Activated CD4-positive, CD25-positive, alpha-beta regulatory T cell treated with anti-CD3 and anti-CD28 coated beads, Interleukin-2, amount 50 U/mL, for 16 hours (primary cell): ENCODE results near the gene TOGARAM1.

Experiments used
- DNase-seq: peaks from one replicate; pipeline ENCODE4 v3.0.0-alpha.2; 2020; ENCODE audit warnings: low read depth, low spot score

TOGARAM1 gene

DNA sequence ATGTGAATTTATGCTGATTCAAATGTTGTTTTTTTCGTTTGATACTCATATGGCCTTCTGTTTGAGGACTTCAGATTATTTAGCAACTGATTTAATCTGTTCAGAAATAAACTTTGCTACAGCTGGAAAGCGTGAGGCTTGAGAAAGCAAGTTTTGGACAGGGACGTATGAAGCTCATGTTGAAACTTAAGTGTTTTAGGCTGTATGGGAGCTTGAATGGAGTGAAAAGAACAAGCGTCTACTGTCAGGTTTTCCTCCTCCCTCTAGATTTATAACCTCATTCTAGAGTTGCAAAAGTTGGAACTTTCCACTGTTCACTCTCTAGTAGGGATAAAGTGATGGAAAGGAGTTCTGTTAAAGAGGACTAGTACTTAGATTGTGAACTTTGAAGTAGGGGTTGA, 123.0 kb downstream of the TOGARAM1 start:
- no peak for DNase-seq

DNA sequence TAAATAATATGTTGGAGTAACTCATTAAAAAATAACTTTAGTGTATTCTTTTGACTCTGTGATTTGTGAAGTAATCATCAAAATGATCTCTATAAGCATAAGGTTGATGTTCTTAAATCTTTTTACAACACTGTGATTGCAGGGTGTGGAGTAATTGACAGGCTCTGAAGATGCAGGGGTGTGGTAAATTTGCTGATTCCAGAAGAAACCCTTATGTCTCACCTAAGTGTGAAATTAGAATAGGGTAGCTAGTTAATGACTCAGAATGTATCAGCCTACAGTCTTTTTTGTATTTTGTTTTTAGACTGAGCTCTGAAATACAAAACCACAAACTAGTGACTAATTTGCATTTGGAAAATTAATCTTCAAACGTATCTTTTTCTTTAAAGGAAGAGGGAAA, 127.8 kb downstream of the TOGARAM1 start:
- DNase-seq, result no peak

DNA sequence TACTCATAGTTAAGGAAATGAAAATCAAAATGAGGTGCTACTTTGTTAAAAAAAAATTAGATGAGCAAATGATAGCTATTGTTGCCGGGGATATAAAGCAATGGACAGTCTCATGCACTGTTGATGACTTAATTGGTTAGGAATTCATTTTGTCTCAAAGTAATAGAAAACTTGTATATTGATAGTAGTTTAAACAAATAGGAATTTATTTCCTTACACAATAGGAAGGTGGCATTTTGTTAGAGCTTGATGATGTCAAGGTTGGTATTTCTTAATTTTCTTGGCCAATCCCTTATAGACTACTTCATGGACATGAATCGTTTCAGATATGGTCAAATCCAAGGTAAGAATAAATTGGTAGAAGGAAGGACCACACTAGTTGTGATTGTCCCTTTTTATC, 129.7 kb downstream of the TOGARAM1 start:
- no peak for DNase-seq

DNA sequence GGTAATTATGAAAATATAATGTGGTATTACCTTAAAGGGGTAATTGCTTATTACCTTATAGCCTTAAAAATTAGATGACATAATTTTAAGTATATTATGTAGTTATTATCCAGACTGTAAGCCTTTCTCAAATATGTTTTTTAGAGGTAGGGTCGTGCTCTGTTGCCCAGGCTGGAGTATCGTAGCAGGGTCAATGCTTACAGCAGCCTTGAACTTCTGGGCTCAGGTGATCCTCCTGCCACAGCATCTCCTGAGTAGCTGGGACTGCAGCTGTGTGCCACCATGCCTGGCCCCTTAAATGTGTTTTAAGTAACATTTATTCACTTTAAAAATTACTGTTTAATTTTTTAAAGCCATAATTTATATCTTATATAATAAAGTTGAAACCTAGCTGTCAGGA, 132.3 kb downstream of the TOGARAM1 start:
- DNase-seq, result no peak

DNA sequence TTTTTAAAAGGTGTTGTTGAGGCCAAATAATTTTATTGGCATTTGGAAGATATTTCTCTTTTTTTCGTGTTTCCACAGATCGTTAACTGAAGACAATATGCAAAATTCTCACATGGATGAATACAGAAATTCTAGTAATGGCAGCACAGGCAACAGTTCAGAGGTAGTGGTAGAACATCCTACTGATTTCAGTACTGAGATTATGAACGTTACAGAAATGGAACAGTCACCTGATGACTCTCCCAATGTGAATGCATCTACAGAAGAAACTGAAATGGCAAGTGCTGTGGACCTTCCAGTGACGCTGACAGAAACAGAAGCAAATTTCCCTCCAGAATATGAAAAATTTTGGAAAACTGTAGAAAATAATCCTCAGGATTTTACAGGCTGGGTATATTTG, 133.2 kb downstream of the TOGARAM1 start:
- DNase-seq, result no peak

DNA sequence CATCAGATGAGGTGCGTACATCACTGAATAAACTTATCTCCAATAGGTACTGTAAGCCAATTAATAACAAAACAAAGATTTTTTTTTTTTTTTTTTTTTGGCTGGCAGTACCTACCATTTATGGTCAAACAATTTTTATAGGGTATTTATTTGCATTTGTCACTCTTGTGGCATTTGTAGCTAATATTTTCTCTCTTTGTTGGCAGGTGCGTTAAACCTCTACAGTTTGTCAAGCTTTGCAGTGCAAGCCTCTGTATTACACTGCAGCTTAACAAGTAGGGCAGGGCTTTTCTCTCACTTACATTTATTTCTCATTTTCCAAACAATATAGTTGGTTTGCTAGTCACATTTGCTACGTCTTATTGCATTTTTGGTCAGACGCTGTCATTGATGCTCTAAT, 134.2 kb downstream of the TOGARAM1 start:
- no peak for DNase-seq

DNA sequence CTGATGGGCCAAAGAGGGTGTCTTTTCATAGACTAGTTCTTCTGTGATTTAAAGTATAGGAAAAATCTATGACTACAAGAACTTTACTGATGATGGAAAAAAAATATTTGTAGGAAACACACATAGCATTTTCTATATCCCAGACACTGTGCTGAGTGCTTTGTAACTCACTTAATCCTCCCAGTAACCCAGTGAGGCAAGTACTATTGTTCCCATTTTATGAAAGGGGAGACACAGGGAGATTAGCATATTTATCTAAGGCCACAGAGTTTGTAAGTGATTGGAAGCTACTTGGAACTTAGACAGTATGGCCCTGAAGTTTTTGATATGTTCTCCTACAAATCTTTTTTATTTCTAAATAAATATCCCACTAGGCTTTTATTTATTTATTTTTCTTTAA, 141.8 kb downstream of the TOGARAM1 start:
- DNase-seq, result no peak

DNA sequence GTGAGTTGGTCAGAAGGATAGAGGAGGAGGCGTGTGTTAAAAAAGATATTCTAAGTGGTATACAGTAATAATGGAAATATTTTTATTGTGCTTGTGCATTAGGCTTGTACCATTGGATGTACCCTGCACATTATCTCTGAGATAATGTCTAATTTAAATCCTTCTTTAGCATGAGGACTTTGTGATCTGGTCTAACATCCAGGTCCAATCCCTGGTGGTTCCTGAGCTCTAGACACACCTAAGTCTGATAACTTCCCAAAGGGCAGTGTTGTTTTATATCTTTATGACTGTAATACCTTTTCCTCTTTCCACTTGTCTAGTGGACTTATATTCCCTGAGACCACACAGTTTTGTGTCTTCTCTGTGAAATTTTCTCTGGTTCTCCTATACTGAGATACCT, 142.6 kb downstream of the TOGARAM1 start:
- no peak for DNase-seq

DNA sequence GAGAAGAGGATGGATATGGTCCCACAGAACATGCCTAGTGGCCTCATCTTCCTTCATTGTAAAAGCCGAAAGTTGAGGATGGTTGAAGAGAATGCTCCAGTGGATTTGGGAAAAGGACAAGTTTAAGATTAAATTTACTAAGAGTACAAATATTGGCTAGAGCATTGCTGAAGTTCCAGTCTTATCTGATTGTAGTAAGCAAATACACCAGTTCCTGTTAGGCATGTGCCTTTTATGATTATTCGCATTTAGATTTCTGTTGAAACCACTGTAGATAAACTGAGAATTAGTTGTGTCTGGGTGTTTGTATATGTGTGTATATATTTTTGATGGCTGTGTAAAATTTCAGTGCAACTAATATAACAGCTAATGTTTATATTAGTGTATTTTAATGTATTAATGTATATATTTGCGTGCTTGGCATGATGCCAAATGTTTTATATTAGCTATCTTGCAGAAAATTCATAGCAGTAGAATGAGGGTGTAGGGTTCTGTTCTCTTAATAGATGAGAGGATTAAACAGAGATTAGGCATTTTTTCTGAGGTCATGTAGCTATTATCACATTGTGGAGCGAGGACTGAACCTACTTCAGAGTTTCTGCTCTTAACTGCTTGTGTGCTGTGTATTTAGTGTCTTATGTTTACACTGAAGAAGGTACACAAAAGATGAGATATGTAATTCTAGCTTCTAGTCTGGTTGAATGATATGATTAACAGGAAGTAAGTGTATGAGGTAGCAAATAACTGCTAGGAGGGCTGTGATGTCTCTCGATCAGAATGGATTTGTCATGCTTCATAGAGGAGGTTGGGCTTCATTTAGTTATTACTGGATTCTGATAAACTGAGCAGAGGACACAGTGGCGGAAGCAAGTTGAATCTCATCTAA, 151.1 kb downstream of the TOGARAM1 start:
- DNase-seq, result no peak

DNA sequence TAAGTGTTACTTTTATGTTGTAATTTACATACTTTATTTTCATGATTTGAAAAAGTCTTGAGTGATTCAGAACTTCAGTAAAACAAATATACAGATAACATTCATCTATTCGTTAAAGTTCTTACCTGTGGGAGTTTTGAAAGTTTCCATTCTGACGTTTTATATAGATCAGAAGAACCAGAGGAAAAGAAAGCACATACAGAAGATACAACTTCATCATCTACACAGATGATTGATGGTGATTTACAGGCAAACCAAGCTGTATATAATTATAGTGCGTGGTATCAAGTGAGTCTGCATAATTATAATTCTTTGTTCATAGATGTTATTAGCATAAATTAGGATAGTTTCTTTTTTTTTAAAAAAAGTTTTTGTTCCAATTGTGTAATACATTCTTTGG, 152.3 kb downstream of the TOGARAM1 start:
- DNase-seq, result no peak

DNA sequence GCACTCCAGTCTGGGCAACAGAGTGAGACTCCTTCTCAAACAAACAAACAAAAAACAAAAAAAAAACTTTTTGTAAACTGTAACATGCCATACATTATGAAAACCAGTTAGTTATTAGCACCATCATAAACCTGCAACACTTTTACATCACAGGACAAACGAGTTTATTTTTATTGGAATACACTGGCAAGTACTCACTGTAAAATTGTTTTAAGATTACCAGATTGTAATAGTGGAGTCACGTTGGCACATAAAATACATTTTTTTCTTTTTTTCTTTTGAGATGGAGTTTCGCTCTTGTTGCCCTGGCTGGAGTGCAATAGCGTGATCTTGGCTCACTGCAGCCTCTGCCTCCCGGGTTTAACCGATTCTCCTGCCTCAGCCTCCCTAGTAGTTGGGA, 156.6 kb downstream of the TOGARAM1 start:
- no peak for DNase-seq

DNA sequence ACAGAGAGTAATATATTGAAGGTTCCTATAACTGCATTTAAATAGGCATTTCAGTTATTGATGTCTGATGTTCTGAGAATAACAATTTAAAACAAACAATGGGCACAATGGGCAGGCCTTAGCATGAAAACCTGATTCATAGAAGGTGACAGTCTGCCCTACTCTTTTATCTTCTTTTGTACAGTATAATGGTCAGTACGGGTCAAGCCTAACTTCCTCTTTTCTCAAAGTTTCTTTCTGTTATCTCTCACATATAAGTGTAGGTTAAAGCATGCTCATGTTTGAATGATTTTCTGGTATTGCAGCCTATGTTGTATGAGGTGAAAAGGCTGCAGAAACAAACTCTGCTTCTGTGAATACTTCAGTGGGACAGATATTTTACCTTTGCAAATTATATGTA, 158.1 kb downstream of the TOGARAM1 start:
- DNase-seq, result no peak

DNA sequence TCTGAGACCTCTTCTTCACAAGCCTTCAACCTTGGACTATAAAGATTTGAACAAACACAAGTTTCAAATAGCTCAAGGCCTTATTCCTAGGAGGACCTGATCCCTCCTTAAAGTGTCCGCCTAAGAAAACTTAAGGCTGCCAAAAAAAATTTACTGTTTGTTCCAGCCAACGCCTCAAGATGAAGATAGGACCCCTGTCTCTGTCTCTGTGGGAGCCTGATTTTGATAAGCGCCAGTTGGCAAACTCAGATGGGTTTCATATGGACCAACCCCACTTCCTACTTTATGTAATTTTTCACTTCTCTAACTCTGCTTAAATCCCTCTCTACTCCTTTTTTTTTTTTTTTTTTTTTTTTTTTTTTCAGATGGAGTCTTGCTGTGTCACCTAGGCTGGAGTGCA, 161.3 kb downstream of the TOGARAM1 start:
- no peak for DNase-seq
